Ramos (cell line): ENCODE measurements around the gene LPP.

Experiments used
- in situ Hi-C: fragments of 300-500 bp; cut with MboI; formaldehyde crosslinking; loops from one replicate; pipeline ENCODE4 v1.14.3; 2022; ENCODE audit warnings: low sequenced_read_pairs; ENCODE audit not compliant: unreplicated experiment

The LPP gene

GRCh38 chr3:188853856-188854771 lies 700.2 kb downstream of the LPP start:
- in situ Hi-C loops, result no loop called here

GRCh38 chr3:188854772-188855149 lies 700.8 kb downstream of the LPP start:
- in situ Hi-C loops, result no loop called here

- in situ Hi-C loops, result no loop called here
Measured at GRCh38 chr3:188855675-188856074, 701.7 kb downstream of the LPP start.

- in situ Hi-C loops, result no loop called here
Measured at GRCh38 chr3:188860147-188860546, 706.2 kb downstream of the LPP start.

- in situ Hi-C loops, result no loop called here
Measured at GRCh38 chr3:188861842-188862744, 708.1 kb downstream of the LPP start.

- in situ Hi-C loops, result no loop called here
Measured at GRCh38 chr3:188863999-188864406, 710.0 kb downstream of the LPP start.

- in situ Hi-C loops, result no loop called here
Measured at GRCh38 chr3:188867691-188868265, 713.8 kb downstream of the LPP start.

- in situ Hi-C loops, result no loop called here
Measured at GRCh38 chr3:188868803-188869202, 714.8 kb downstream of the LPP start.

- in situ Hi-C loops, result no loop called here
Measured at GRCh38 chr3:188869628-188870027, 715.7 kb downstream of the LPP start.

- in situ Hi-C loops, result no loop called here
Measured at GRCh38 chr3:188870431-188870830, 716.5 kb downstream of the LPP start.

GRCh38 chr3:188874576-188874975 lies 720.6 kb downstream of the LPP start:
- in situ Hi-C loops, result no loop called here

GRCh38 chr3:188875413-188875812 lies 721.5 kb downstream of the LPP start:
- in situ Hi-C loops, result no loop called here

- in situ Hi-C loops, result no loop called here
Measured at GRCh38 chr3:188876370-188876769, 722.4 kb downstream of the LPP start.

GRCh38 chr3:188877381-188877780 lies 723.4 kb downstream of the LPP start:
- in situ Hi-C loops, result no loop called here

GRCh38 chr3:188878076-188878475 lies 724.1 kb downstream of the LPP start:
- in situ Hi-C loops, result no loop called here

GRCh38 chr3:188881954-188882641 lies 728.1 kb downstream of the LPP start:
- in situ Hi-C loops, result no loop called here

- in situ Hi-C loops, result no loop called here
Measured at GRCh38 chr3:188884299-188885043, 730.5 kb downstream of the LPP start.

GRCh38 chr3:188888321-188889053 lies 734.5 kb downstream of the LPP start:
- in situ Hi-C loops, result no loop called here

GRCh38 chr3:188889054-188889491 lies 735.1 kb downstream of the LPP start:
- in situ Hi-C loops, result no loop called here
